Naive thymus-derived CD4-positive, alpha-beta T cell (primary cell): ENCODE results near the gene USH1C. TPM values are rescaled to one million over a fixed set of nuclear protein-coding genes. Genes with fewer than 3 reads are reported as not detected.

ENCODE experiments used
- ATAC-seq: fragments of 150-1000 bp; cut with Tn5 transposase; 2 replicates; pipeline ENCODE4 v1.10.0; 2021; ENCODE audit warnings: mild to moderate bottlenecking, moderate library complexity
- CTCF ChIA-PET: fragments of 350-600 bp; sonication (Branson Sonifier 250); formaldehyde crosslinking; loops from one replicate; lab custom pipeline; 2021; ENCODE audit warnings: antibody characterized with exemption; lab: Charles Lee
- POLR2A ChIA-PET: fragments of 350-600 bp; sonication (Branson Sonifier 250); formaldehyde crosslinking; loops from one replicate; lab custom pipeline; 2021; ENCODE audit warnings: antibody characterized with exemption, inconsistent platforms; lab: Charles Lee
- DNase-seq, 9 donors: peaks; one replicate each; pipeline versions ENCODE4 v3.0.0 to v3.0.0-alpha.2; 2020 to 2022; ENCODE audit warnings: mixed read lengths in 1 of 9
- H3K27ac ChIP-seq: one replicate; pipeline ENCODE4 v1.7.0; 2013; ENCODE audit warnings: mild to moderate bottlenecking, low read depth, low read length, moderate library complexity
- H3K27me3 ChIP-seq, 2 donors: one replicate each; pipeline ENCODE4 v1.7.0; 2013; ENCODE audit warnings: low read length in 2 of 2, mild to moderate bottlenecking in 2 of 2, moderate library complexity in 2 of 2; ENCODE audit not compliant: control insufficient read depth in 2 of 2, insufficient read depth in 2 of 2
- H3K36me3 ChIP-seq, 3 experiments: 1 replicate in 2 of 3; 2 replicates in 1 of 3; pipeline ENCODE4 v1.7.0; 2013; ENCODE audit warnings: low read length in 3 of 3, mild to moderate bottlenecking in 3 of 3, moderate library complexity in 1 of 3; ENCODE audit not compliant: insufficient read depth in 3 of 3, control insufficient read depth in 2 of 3
- H3K4me1 ChIP-seq, 2 donors: one replicate each; pipeline ENCODE4 v1.7.0; 2013; ENCODE audit warnings: low read length in 2 of 2, mild to moderate bottlenecking in 2 of 2, moderate library complexity in 1 of 2; ENCODE audit not compliant: control insufficient read depth in 2 of 2, insufficient read depth in 2 of 2
- H3K4me3 ChIP-seq: 2 replicates; pipeline ENCODE4 v1.7.0; 2013; ENCODE audit warnings: mild to moderate bottlenecking, low read length
- H3K9me3 ChIP-seq, 3 experiments: 1 replicate in 2 of 3; 2 replicates in 1 of 3; pipeline ENCODE4 v1.7.0; 2013; ENCODE audit warnings: low read length in 3 of 3; ENCODE audit not compliant: control insufficient read depth in 2 of 3
- H3K27ac Mint-ChIP-seq, 9 donors: one replicate each; pipeline ENCODE4 v1.8.0; 2020 to 2022; ENCODE audit warnings: mixed read lengths in 9 of 9, mild to moderate bottlenecking in 8 of 9, moderate library complexity in 5 of 9, inconsistent platforms in 2 of 9
- H3K27me3 Mint-ChIP-seq, 5 donors: one replicate each; pipeline ENCODE4 v1.8.0; 2021 to 2022; ENCODE audit warnings: mixed read lengths in 5 of 5, mild to moderate bottlenecking in 1 of 5
- H3K36me3 Mint-ChIP-seq, 5 donors: one replicate each; pipeline ENCODE4 v1.8.0; 2020 to 2022; ENCODE audit warnings: mixed read lengths in 5 of 5, mild to moderate bottlenecking in 3 of 5, inconsistent platforms in 1 of 5
- H3K4me1 Mint-ChIP-seq, 7 donors: one replicate each; pipeline ENCODE4 v1.8.0; 2020 to 2022; ENCODE audit warnings: mixed read lengths in 7 of 7, mild to moderate bottlenecking in 3 of 7, inconsistent platforms in 1 of 7
- H3K4me3 Mint-ChIP-seq, 10 donors: one replicate each; pipeline ENCODE4 v1.8.0; 2020 to 2022; ENCODE audit warnings: mild to moderate bottlenecking in 10 of 10, mixed read lengths in 10 of 10, moderate library complexity in 6 of 10, inconsistent platforms in 2 of 10
- H3K9me3 Mint-ChIP-seq, 11 donors: one replicate each; pipeline ENCODE4 v1.8.0; 2020 to 2022; ENCODE audit warnings: mixed read lengths in 11 of 11, mild to moderate bottlenecking in 4 of 11, inconsistent platforms in 1 of 11, moderate library complexity in 1 of 11
- intact Hi-C, 2 donors: fragments of 100-400 bp; cut with micrococcal nuclease; formaldehyde crosslinking; loops; one replicate each; pipeline ENCODE4 v1.15.1; 2023
- polyA plus RNA-seq, 2 donors: library from polyadenylated mRNA; unstranded; fragments of 300-500 nt; fragmentation: Illumina TruSeq; gene quantifications; one replicate each; pipeline ENCODE4 v1.2.3, GENCODE V29; 2021
- total RNA-seq, 6 experiments: library from RNA in 5 of 6; stranded (reverse) in 5 of 6; gene quantifications; 1 replicate in 5 of 6; 2 replicates in 1 of 6; pipeline ENCODE4 v1.2.3 and lab custom pipeline; 2021 to 2026

Gene USH1C
- total and polyA plus RNA-seq, 7 experiments from 2014 or later = not detected

- Mint-ChIP-seq H3K4me3 (no peak overlapping the region), H3K27me3 (peaks cover 0 to 10% (median 0%) of the 10 kb centered on the region in 5 donors), H3K9me3 (no peaks in the 10 kb centered on the region), H3K27ac (peak overlapping the region in 1 of 9 donors; percentile 70), H3K4me1 (peaks cover 0 to 11% (median 5%) of the 10 kb centered on the region in 7 donors), H3K36me3 (no peaks in the 10 kb centered on the region)
- H3K27me3 ChIP-seq = no peaks in the 10 kb centered on the region
- ATAC-seq (peak; percentile 2), DNase-seq (peak in 1 of 9 donors; percentile 15)
- no peaks in the 10 kb centered on the region for H3K36me3 ChIP-seq
- ChIA-PET POLR2A (no interaction called here), CTCF (no interaction called here)
- no peak overlapping the region for H3K4me3 ChIP-seq
- intact Hi-C loops = no loop called here
- H3K27ac ChIP-seq = no peak overlapping the region
- no peaks in the 10 kb centered on the region for H3K4me1 ChIP-seq
- no peaks in the 10 kb centered on the region for H3K9me3 ChIP-seq
Observed at GRCh38 chr11:17571431-17572358, 27.5 kb upstream of the USH1C start.

- intact Hi-C loops = no loop called here
- DNase-seq (no peak), ATAC-seq (no peak)
- H3K4me3 Mint-ChIP-seq = no peak overlapping the region
- H3K27ac Mint-ChIP-seq = no peak overlapping the region
- Histone ChIP-seq H3K9me3 (no peaks in the 10 kb centered on the region), H3K4me1 (no peaks in the 10 kb centered on the region), H3K36me3 (no peaks in the 10 kb centered on the region), H3K4me3 (no peak overlapping the region), H3K27me3 (no peaks in the 10 kb centered on the region), H3K27ac (no peak overlapping the region)
- peaks cover 0 to 11% (median 5%) of the 10 kb centered on the region in 7 donors for H3K4me1 Mint-ChIP-seq
- CTCF ChIA-PET = no interaction called here
- no peaks in the 10 kb centered on the region for H3K36me3 Mint-ChIP-seq
- no peaks in the 10 kb centered on the region for H3K9me3 Mint-ChIP-seq
- POLR2A ChIA-PET = no interaction called here
- peaks cover 0 to 10% (median 0%) of the 10 kb centered on the region in 5 donors for H3K27me3 Mint-ChIP-seq
Observed at GRCh38 chr11:17570034-17570433, 25.8 kb upstream of the USH1C start.

DNA sequence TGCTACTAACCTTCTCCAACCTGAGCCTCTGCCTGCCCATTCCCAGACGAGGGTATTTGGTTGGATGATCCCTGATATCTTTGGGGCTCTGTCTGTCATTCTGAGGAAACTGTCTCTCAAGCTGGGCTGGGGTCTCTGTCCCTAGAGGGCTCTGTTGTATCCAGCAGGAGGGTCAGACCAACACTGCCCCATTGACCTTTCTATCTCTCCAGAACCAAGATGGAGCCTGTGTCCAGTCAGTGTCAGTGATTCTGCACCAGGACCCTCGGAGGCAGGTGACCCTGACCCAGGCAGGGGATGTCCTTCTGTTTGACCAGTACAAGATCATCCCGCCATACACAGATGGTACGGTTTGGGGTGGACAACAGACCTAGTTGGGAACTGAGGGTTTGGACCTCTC lies 24.7 kb upstream of the USH1C start:
- ChIA-PET POLR2A (no interaction called here), CTCF (no interaction called here)
- H3K27ac ChIP-seq = no peak overlapping the region
- peaks cover 0 to 11% (median 5%) of the 10 kb centered on the region in 7 donors for H3K4me1 Mint-ChIP-seq
- intact Hi-C loops = no loop called here
- DNase-seq (peak in 1 of 9 donors; percentile 12), ATAC-seq (no peak)
- H3K9me3 ChIP-seq = no peaks in the 10 kb centered on the region
- H3K27me3 Mint-ChIP-seq = peaks cover 0 to 10% (median 0%) of the 10 kb centered on the region in 5 donors
- no peak overlapping the region for H3K4me3 Mint-ChIP-seq
- H3K4me3 ChIP-seq = no peak overlapping the region
- no peaks in the 10 kb centered on the region for H3K36me3 ChIP-seq
- no peak overlapping the region for H3K27ac Mint-ChIP-seq
- no peaks in the 10 kb centered on the region for H3K9me3 Mint-ChIP-seq
- no peaks in the 10 kb centered on the region for H3K27me3 ChIP-seq
- no peaks in the 10 kb centered on the region for H3K36me3 Mint-ChIP-seq
- no peaks in the 10 kb centered on the region for H3K4me1 ChIP-seq

DNA sequence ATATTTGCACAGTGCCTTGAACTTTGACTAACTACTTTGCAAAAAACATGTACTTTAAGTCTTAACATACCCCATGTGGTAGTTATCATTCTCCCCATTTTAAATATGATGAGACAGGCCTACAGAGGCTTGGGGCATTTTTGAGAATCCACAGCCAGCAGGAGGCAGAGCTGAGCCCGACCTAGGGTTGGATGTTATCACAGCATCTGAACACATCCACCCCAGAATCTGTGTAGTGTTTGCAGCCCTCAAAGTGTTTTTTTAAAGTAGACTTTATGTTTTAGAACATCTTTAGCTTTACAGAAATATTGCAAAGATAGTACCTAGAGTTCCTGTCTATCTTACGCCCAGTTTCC lies 20.4 kb upstream of the USH1C start:
- ATAC-seq (no peak), DNase-seq (peak in 1 of 9 donors; percentile 4)
- H3K9me3 ChIP-seq = no peaks in the 10 kb centered on the region
- Mint-ChIP-seq H3K27me3 (peaks cover 0 to 6% (median 0%) of the 10 kb centered on the region in 5 donors), H3K9me3 (no peaks in the 10 kb centered on the region), H3K4me1 (peaks cover 0 to 7% (median 0%) of the 10 kb centered on the region in 7 donors), H3K4me3 (no peak overlapping the region), H3K27ac (no peak overlapping the region), H3K36me3 (no peaks in the 10 kb centered on the region)
- no peak overlapping the region for H3K27ac ChIP-seq
- H3K27me3 ChIP-seq = no peaks in the 10 kb centered on the region
- H3K4me3 ChIP-seq = no peak overlapping the region
- ChIA-PET POLR2A (no interaction called here), CTCF (no interaction called here)
- H3K36me3 ChIP-seq = no peaks in the 10 kb centered on the region
- intact Hi-C loops = no loop called here
- no peaks in the 10 kb centered on the region for H3K4me1 ChIP-seq

- Histone ChIP-seq H3K4me3 (no peak overlapping the region), H3K4me1 (no peaks in the 10 kb centered on the region), H3K9me3 (no peaks in the 10 kb centered on the region), H3K27me3 (no peaks in the 10 kb centered on the region), H3K36me3 (no peaks in the 10 kb centered on the region), H3K27ac (no peak overlapping the region)
- Mint-ChIP-seq H3K27me3 (peaks cover 0 to 6% (median 0%) of the 10 kb centered on the region in 5 donors), H3K4me1 (peaks cover 0 to 7% (median 0%) of the 10 kb centered on the region in 7 donors), H3K27ac (no peak overlapping the region), H3K36me3 (no peaks in the 10 kb centered on the region), H3K9me3 (no peaks in the 10 kb centered on the region), H3K4me3 (no peak overlapping the region)
- CTCF ChIA-PET = interaction anchor here (1.0 kb wide), 1 partner anchor 36 kb away, joined by 3 read pairs; no protein-coding TSS in a partner anchor
- DNase-seq (peak in 1 of 9 donors; percentile 1), ATAC-seq (no peak)
- POLR2A ChIA-PET = no interaction called here
- intact Hi-C loops = no loop called here
Observed at GRCh38 chr11:17563961-17564686, 19.9 kb upstream of the USH1C start.

DNA sequence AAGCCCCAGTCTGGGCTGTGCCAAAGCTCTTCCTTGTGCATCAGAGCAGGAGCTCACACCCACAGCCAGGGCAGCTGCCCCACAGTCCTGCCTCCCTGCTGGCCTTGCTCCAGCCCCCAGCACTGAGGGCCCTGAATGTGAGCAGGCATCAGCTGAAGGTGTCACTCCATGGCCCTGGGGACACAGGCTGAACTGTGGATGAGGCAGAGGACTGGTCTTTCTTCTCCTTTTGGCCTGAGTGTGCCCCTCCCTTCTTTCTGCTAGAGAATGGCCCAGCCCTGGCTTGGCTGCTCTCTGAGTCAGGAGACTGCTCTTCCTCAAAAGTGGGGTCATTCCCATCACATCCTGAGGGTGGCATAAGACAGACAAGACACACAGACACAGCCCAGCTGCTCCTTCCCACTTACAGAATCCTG lies 19.0 kb upstream of the USH1C start:
- Histone ChIP-seq H3K9me3 (no peaks in the 10 kb centered on the region), H3K27me3 (no peaks in the 10 kb centered on the region), H3K4me3 (no peak overlapping the region), H3K27ac (no peak overlapping the region), H3K36me3 (no peaks in the 10 kb centered on the region), H3K4me1 (no peaks in the 10 kb centered on the region)
- Mint-ChIP-seq H3K27me3 (peaks cover 0 to 6% (median 2%) of the 10 kb centered on the region in 5 donors), H3K4me1 (no peaks in the 10 kb centered on the region), H3K4me3 (no peak overlapping the region), H3K36me3 (no peaks in the 10 kb centered on the region), H3K9me3 (peaks cover 0 to 1% (median 0%) of the 10 kb centered on the region in 11 donors), H3K27ac (peak overlapping the region in 1 of 9 donors; percentile 15)
- peak; percentile 49 for ATAC-seq
- peak in 1 of 9 donors; percentile 18 for DNase-seq
- intact Hi-C loops = no loop called here
- CTCF ChIA-PET = interaction anchor here (0.7 to 1.0 kb wide), 2 partner anchors 35 to 537 kb away, joined by 3 read pairs; no protein-coding TSS in a partner anchor
- POLR2A ChIA-PET = no interaction called here
